ENCODE results near the gene XAF1.
"Not testable (repeated sequence)": the region's sequence is repeated elsewhere in the genome, so short reads cannot be mapped to it uniquely, and the experiment has no call there.

DNA sequence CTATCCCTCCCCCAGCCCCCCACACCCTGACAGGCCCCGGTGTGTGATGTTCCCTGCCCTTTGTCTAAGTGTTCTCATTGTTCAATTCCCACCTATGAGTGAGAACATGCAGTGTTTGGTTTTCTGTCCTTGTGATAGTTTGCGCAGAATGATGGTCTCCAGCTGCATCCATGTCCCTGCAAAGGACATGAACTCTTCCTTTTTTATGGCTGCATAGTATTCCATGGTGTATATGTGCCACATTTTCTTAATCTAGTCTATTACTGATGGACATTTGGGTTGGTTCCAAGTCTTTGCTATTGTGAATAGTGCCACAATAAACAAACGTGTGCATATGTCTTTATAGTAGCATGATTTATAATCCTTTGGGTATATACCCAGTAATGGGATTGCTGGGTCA, 60.5 kb downstream of the XAF1 start:
- TF ChIP-seq POLR2A, TAF1, SPI1, POLR2AphosphoS5 (IDR thresholded peaks at IDR 0.05; ENCODE audit: low read depth, low read length): not testable (repeated sequence)

All from GM12891 (cell line).